ENCODE results near the gene ACOX3.

DNA sequence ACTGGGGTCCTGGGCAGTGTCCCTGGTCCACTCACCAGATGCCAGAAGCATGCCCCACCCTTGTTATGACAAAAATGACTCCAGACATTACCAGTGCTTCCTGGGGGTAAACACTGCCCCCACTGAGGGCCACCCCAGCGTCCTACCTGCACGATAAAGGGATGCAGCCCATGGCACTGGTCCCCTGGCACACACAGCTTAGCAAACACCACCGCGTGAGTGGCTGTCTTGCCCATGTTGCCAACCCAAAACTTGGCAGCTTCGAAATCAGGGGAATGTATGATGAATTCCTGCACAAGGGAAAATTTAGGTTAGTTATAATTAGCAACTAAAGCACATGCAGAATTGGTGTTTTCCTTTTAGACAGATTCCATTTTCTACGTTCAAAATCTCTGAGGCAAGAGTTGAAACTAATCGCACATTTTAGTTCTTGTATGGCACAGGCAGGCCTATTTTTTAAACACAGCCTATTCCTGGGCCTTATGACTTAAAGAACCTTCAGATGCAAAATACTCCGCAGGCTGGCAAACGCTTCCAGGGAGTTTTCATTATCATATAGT is 30.4 kb downstream of the ACOX3 start:
- TF ChIP-seq POLR2A (IDR thresholded peaks at IDR 0.05; ENCODE audit: low read length) (no peak), GATA1 (IDR thresholded peaks at IDR 0.05; ENCODE audit: low read depth, low read length) (no peak)

Measured in erythroblast (primary cell).